Tibial artery (tissue), 4 donors: ENCODE results near the gene OR52J3.

ENCODE experiments used
- DNase-seq, 2 donors: peaks; one replicate each; pipeline ENCODE4 v3.0.0-alpha.2; 2019
- H3K27ac ChIP-seq, 2 donors: fragments of 200-600 bp; sonication (generic) in 1 of 2; 1 replicate in 1 of 2; 2 replicates in 1 of 2; pipeline ENCODE4 v1.5.1; 2018 to 2019; ENCODE audit warnings: mild to moderate bottlenecking in 1 of 2
- H3K27me3 ChIP-seq, 2 donors: fragments of 200-600 bp; sonication (generic) in 1 of 2; one replicate each; pipeline versions ENCODE4 v1.5.1 to v1.6.0; 2016 to 2019
- H3K36me3 ChIP-seq, 3 donors: fragments of 200-600 bp; sonication (generic) in 2 of 3; one replicate each; pipeline ENCODE4 v1.5.1; 2016 to 2019; ENCODE audit warnings: mild to moderate bottlenecking in 2 of 3
- H3K4me1 ChIP-seq, 4 donors: fragments of 200-600 bp; sonication (generic) in 2 of 4; 1 replicate in 3 of 4; 2 replicates in 1 of 4; pipeline ENCODE4 v1.5.1; 2016 to 2019
- H3K4me3 ChIP-seq, 2 donors: fragments of 200-600 bp; sonication (generic) in 1 of 2; 1 replicate in 1 of 2; 2 replicates in 1 of 2; pipeline ENCODE4 v1.5.1; 2018 to 2019; ENCODE audit warnings: mild to moderate bottlenecking in 2 of 2
- H3K9me3 ChIP-seq, 3 donors: fragments of 200-600 bp; sonication (generic) in 1 of 3; one replicate each; pipeline ENCODE4 v1.5.1; 2016 to 2019
- CTCF ChIP-seq, 2 experiments: fragments of 200-600 bp in 1 of 2; fragments of 450-650 bp in 1 of 2; IDR thresholded peaks; one replicate each; pipeline ENCODE4 v1.5.1; 2017 to 2019; ENCODE audit warnings: antibody characterized with exemption in 2 of 2, mild to moderate bottlenecking in 1 of 2, moderate library complexity in 1 of 2
- intact Hi-C: fragments of 100-400 bp; cut with DNase I; formaldehyde crosslinking; loops from one replicate; pipeline ENCODE4 v1.15.0; 2023; ENCODE audit warnings: low total_unique reads

OR52J3 gene

GRCh38 chr11:5092821-5093585 lies 46.7 kb downstream of the OR52J3 start:
- Histone ChIP-seq H3K9me3 (no peaks in the 10 kb centered on the region), H3K36me3 (no peaks in the 10 kb centered on the region), H3K4me1 (no peaks in the 10 kb centered on the region), H3K27ac (no peak overlapping the region), H3K27me3 (no peaks in the 10 kb centered on the region), H3K4me3 (no peak overlapping the region)
- TF ChIP-seq CTCF (IDR thresholded peaks at IDR 0.05) = no peak
- DNase-seq = no peak
- intact Hi-C loops = no loop called here

- Histone ChIP-seq H3K9me3 (no peaks in the 10 kb centered on the region), H3K27ac (no peak overlapping the region), H3K36me3 (no peaks in the 10 kb centered on the region), H3K27me3 (no peaks in the 10 kb centered on the region), H3K4me3 (no peak overlapping the region), H3K4me1 (no peaks in the 10 kb centered on the region)
- no peak for DNase-seq
- no peak for TF ChIP-seq CTCF (IDR thresholded peaks at IDR 0.05)
- intact Hi-C loops = no loop called here
These were observed 49.7 kb downstream of the OR52J3 start for GRCh38 chr11:5096011-5096410.
